ENCODE results near the gene TICAM2.

Gene TICAM2

DNA sequence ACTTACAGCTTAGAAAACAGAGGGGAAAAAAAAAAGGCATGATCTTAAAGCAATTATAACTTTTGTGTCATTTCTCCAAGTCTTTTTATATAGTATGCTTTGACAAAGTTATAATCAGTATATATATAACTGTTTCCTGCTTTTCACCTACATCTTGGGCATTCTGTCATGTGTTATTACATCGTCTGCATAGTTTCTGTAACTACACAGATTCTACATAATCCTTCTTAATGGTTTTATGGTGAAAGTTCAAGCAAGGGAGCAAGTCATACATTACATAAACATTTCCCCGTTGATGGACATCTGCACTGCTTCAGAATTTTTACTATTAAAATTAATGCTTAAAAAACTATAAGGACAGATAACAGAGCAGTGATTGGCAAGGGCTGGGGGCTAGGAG lies 69.8 kb downstream of the TICAM2 start:
- DNase-seq (ENCODE audit: low read depth): no peak

DNA sequence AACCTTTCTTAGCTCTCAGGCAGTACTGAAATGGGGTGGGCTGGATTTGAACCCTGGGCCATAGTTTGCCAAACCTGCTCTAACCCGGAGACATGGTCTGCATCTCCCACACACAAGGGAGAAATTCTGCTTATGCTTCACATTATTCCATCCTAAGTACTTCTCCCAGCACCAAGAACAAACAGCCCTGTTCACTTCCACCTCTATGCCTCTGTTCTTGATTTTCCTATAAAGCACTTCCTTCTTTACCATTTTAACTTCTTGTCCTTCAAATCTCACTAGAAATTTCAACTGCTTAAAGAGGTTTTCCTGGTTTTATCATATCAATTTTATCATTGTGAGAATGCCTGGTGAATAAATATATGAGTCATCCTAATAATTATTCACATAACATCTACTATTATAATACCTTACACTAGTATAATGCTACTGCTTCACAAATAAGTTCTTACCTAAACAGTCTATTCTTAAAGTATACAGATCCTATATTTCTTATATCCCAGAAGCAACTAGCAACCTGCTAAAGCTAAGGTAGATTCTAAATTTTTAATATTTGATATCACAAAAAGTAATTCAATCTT lies 70.4 kb downstream of the TICAM2 start:
- no peak for DNase-seq (ENCODE audit: low read depth)

DNA sequence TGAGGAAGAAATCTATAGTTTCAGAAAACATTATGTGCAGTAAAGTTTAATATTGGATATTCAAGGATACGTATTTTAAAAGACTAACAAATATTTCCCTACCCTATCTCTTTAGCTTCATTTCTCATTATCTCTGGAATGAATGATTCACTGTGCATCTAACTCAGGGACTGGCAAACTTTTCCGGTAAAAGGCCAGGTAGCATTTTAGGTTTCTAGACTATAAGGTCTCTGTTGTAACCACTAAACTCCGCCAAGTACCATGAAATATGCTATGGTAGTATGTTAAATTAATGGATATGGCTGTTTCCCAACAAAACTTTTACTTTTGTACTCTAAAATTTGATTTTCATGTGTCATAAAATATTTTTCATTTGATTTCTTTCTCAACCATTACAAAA lies 70.9 kb downstream of the TICAM2 start:
- DNase-seq (ENCODE audit: low read depth): no peak

DNA sequence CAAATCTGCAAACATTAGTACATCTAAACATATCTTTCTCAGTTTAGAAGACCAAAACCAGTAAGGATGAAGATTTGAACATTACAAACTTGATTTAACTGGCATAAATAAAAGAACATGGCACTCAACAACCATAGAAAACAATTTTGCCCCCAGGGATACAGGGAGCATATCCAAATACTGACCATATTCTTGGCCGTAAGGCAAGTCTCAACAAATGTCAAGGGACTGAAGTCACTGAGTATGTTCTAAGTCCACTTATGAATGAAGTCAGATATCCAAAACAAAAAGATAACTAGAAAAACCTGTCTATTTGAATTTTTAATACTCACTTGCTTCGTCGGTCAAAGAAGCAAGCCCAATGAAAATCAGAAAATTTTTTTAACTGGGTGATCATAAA lies 71.9 kb downstream of the TICAM2 start:
- no peak for DNase-seq (ENCODE audit: low read depth)
